Activated CD8-positive, alpha-beta memory T cell treated with anti-CD3 and anti-CD28 coated beads for 36 hours (primary cell): ENCODE measurements around the gene WDR36. TPM values are rescaled to one million over a fixed set of nuclear protein-coding genes. Genes with fewer than 3 reads are reported as not detected.

ENCODE experiments used
- CTCF ChIA-PET: fragments of 350-600 bp; sonication (Branson Sonifier 250); formaldehyde crosslinking; loops from one replicate; lab custom pipeline; 2021; ENCODE audit warnings: antibody characterized with exemption; lab: Charles Lee
- POLR2A ChIA-PET: fragments of 350-600 bp; sonication (Branson Sonifier 250); formaldehyde crosslinking; loops from one replicate; lab custom pipeline; 2021; ENCODE audit warnings: antibody characterized with exemption; lab: Charles Lee
- total RNA-seq, 2 experiments: library from RNA; stranded (reverse); gene quantifications; one replicate each; pipeline ENCODE4 v1.2.3, GENCODE V29; 2021

Gene WDR36
- 10 to 100 TPM; 81.3 to 82.6 TPM for total RNA-seq

- ChIA-PET CTCF (interaction anchor here (0.8 to 1.4 kb wide), 2 partner anchors 10 to 15 kb away, joined by 3 to 5 read pairs; no protein-coding TSS in a partner anchor), POLR2A (no interaction called here)
These were observed at the start of gene WDR36 for GRCh38 chr5:111092062-111092853. Gene WDR36 (plus strand): TSS chr5:111092348. CDS start chr5:111092457, 109 bp downstream.

GRCh38 chr5:111043712-111044506 lies 48.2 kb upstream of the WDR36 start:
- ChIA-PET CTCF (no interaction called here), POLR2A (no interaction called here)

GRCh38 chr5:111058064-111058463 lies 34.1 kb upstream of the WDR36 start:
- POLR2A ChIA-PET: no interaction called here

GRCh38 chr5:111060169-111060568 lies 32.0 kb upstream of the WDR36 start:
- CTCF ChIA-PET: no interaction called here

More at GRCh38 chr5:111058064-111058463, 34.1 kb upstream of the WDR36 start:
- CTCF ChIA-PET: no interaction called here

GRCh38 chr5:111061618-111062017 lies 30.5 kb upstream of the WDR36 start:
- POLR2A ChIA-PET: no interaction called here

More at GRCh38 chr5:111060169-111060568, 32.0 kb upstream of the WDR36 start:
- POLR2A ChIA-PET: no interaction called here

GRCh38 chr5:111063709-111064322 lies 28.3 kb upstream of the WDR36 start:
- CTCF ChIA-PET: no interaction called here
- POLR2A ChIA-PET: no interaction called here

More at GRCh38 chr5:111061618-111062017, 30.5 kb upstream of the WDR36 start:
- CTCF ChIA-PET: no interaction called here

- CTCF ChIA-PET: no interaction called here
- POLR2A ChIA-PET: no interaction called here
These were observed 25.7 kb upstream of the WDR36 start for GRCh38 chr5:111066261-111066938.

- ChIA-PET CTCF (no interaction called here), POLR2A (no interaction called here)
These were observed 23.9 kb upstream of the WDR36 start for GRCh38 chr5:111068213-111068612.

GRCh38 chr5:111069839-111070238 lies 22.3 kb upstream of the WDR36 start:
- ChIA-PET POLR2A (no interaction called here), CTCF (no interaction called here)

GRCh38 chr5:111070272-111071134 lies 21.6 kb upstream of the WDR36 start:
- CTCF ChIA-PET: no interaction called here
- POLR2A ChIA-PET: no interaction called here

- CTCF ChIA-PET: no interaction called here
- POLR2A ChIA-PET: no interaction called here
These were observed 20.7 kb upstream of the WDR36 start, which contains the start of gene TSLP for GRCh38 chr5:111071413-111071812. Gene TSLP (plus strand): TSS chr5:111071713. CDS start chr5:111071891, 178 bp downstream.

GRCh38 chr5:111072949-111073682 lies 19.0 kb upstream of the WDR36 start:
- ChIA-PET CTCF (no interaction called here), POLR2A (no interaction called here)

GRCh38 chr5:111074244-111074643 lies 17.9 kb upstream of the WDR36 start:
- POLR2A ChIA-PET: no interaction called here
- CTCF ChIA-PET: no interaction called here

- ChIA-PET CTCF (no interaction called here), POLR2A (no interaction called here)
These were observed 16.6 kb upstream of the WDR36 start for GRCh38 chr5:111075520-111075919.

- POLR2A ChIA-PET: no interaction called here
- CTCF ChIA-PET: no interaction called here
These were observed 16.1 kb upstream of the WDR36 start for GRCh38 chr5:111076091-111076490.

- POLR2A ChIA-PET: no interaction called here
- CTCF ChIA-PET: interaction anchor here (1.9 kb wide), 1 partner anchor 14 kb away, joined by 5 read pairs; the partner anchor contains the start of gene WDR36
These were observed 14.5 kb upstream of the WDR36 start for GRCh38 chr5:111077678-111078077.

GRCh38 chr5:111079846-111080245 lies 12.3 kb upstream of the WDR36 start:
- ChIA-PET POLR2A (no interaction called here), CTCF (no interaction called here)

GRCh38 chr5:111083323-111083722 lies 8.8 kb upstream of the WDR36 start:
- CTCF ChIA-PET: no interaction called here
- POLR2A ChIA-PET: no interaction called here
